T-helper 2 cell (primary cell): ENCODE results near the gene RRP12.
"Not testable (repeated sequence)": the region's sequence is repeated elsewhere in the genome, so short reads cannot be mapped to it uniquely, and the experiment has no call there.

Experiments
- DNase-seq, 5 experiments: peaks; one replicate each; pipeline versions ENCODE4 v3.0.0 to v3.0.0-alpha.2; 2012 to 2022

The RRP12 gene

GRCh38 chr10:97406483-97406882, 5.3 kb upstream of the RRP12 start:
- DNase-seq: not testable (repeated sequence)

GRCh38 chr10:97406064-97406463, 4.9 kb upstream of the RRP12 start:
- DNase-seq: no peak

- DNase-seq: no peak
Measured at GRCh38 chr10:97404044-97404443, 2.9 kb upstream of the RRP12 start.

- no peak for DNase-seq
Measured at GRCh38 chr10:97401455-97401919, 347 bp upstream of the RRP12 start.

- peak in 2 of 5 experiments; percentile 24 to 39 for DNase-seq
Measured at GRCh38 chr10:97399843-97400545, 1.1 kb downstream of the RRP12 start.

DNA sequence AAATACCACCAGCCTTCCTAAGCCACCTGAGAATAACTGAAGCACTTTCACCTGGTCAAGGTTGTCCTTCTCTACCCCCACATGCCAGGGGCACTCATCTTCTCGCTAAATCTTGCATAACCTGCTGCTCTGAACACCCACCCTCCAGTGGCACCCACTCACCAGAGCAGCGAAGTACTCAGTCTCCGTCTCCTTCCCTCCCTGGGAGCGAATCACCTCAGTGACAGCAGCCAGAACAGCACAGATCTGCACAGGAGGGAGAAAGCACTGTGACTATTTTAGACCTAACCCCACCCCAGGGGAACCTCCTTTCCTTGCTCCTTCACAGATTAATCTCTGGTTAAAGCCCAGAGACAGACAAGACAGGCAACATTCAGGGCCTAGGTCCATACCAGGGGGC, 5.1 kb downstream of the RRP12 start:
- DNase-seq: no peak

DNA sequence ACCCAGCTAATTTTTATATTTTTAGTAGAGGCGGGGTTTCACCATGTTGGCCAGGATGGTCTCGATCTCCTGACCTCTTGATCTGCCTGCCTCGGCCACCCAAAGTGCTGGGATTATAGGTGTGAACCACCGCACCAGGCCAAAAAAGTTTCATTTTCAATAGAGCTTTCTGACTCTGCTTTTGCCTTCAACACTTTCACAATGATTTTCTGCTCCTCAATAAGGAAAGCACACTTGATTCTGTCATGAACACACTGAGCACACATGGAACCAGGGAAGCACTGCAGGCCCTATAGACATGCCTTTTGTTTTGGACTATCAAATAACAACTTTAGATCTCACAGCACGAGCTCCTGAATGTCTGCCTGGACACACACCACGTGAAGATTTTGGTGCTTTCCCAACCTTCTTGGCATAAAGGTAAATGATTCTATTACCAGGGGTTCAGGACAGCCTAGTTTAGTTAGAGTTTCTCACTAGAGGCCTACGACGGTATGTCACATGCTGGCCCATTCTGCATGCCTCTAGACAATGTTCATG, 8.0 kb downstream of the RRP12 start:
- no peak for DNase-seq

- no peak for DNase-seq
Measured at GRCh38 chr10:97390091-97390490, 11.0 kb downstream of the RRP12 start.

DNA sequence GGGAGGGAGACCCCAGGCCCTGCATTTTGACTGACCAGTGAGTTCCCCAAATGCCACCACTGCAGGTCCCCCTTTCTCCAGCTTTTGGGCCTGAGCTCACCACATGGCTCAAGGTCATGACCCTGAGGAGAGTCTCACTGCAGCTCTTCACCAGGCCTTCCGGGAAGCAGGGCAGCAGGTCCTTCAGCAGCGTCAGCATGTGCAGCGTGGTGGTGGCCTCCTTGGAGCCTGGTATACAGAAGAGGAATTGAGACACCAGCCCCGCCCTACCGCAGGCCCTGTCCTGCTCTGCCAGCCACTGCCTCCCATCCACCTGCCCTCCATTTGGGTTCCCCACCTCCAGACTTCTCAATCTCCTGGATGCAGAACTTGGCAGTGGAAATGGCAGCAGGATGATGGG, 13.0 kb downstream of the RRP12 start:
- no peak for DNase-seq

- DNase-seq: no peak
Measured at GRCh38 chr10:97385565-97385964, 15.6 kb downstream of the RRP12 start.

- no peak for DNase-seq
Measured at GRCh38 chr10:97384641-97385040, 16.5 kb downstream of the RRP12 start.

DNA sequence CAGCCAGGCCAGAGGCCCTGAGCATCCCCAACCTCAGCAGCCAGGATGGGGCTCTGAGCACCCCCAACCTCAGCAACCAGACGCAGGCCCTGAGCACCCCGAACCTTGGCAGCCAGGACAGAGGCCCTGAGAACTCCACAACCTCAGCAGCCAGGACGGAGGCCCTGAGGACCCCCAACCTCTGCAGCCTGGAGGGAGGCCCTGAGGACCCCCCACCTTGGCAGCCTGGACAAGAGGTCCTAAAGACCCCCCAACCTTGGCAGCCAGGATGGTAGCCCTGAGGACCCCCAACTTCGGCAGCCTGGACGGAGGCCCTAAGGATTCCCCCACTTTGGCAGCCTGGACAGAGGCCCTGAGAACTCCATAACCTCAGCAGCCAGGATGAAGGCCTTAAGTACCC, 17.0 kb downstream of the RRP12 start:
- DNase-seq: no peak

GRCh38 chr10:97383159-97383558, 18.0 kb downstream of the RRP12 start:
- DNase-seq: no peak

DNA sequence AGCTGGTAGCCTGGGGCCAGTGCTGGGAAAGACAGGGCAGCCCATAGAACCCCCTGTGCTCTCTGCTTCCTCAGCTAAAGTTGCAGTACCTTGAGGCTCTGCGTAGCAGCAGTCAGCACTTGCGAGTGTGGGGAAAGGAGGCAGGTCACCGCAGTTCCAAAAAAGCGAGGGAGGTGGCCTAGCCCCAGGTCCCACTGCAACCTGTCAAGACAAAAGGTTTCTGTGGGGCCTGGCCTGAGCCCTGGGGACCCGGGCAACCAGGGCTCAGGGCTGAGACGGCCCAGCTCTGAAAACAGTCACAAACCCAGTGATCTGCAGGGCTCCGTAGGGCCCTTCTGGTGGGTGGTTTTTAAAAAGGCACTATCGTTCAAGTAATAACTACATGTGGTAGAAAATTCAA, 19.5 kb downstream of the RRP12 start:
- no peak for DNase-seq

DNA sequence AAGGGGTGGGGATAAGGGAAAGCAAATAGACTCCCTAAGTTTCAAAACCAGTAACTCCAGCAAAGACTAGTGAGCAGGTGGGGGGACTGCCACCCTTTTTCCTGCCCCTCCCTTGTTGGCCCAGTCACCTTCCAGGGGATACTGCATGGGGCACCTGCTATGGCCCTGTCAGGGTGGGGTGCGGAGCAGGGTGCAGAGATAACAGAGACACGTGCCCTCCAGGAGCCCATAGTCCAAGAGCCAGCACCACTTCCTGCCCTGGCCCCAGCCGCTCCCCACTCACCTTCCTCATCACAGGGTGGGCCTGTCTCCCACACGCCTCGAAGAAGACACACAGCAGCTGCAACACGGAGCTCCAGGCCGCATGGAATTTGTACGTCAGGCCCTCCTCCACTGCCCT, 20.6 kb downstream of the RRP12 start:
- no peak for DNase-seq

- no peak for DNase-seq
Measured at GRCh38 chr10:97378933-97379921, 21.9 kb downstream of the RRP12 start.

DNA sequence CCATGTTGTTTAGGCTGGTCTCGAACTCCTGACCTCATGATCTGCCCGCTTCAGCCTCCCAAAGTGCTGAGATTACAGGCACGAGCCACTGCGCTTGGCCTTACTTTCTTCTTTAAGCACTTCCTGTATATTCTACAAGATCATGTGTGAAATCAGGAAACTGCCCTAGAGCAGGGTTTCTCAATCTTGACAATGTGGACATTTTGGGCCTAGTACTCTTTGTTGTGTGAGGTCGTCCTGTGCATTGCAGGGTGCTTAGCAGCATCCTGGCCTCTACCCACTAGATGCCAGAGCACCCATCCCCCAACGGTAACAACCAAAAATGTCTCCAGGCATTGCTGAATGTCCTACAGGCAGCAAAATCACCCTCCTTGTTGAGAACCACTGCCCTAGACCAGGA, 24.7 kb downstream of the RRP12 start:
- DNase-seq: peak in 1 of 5 experiments; percentile 12

- no peak for DNase-seq
Measured at GRCh38 chr10:97373456-97373855, 27.7 kb downstream of the RRP12 start.

DNA sequence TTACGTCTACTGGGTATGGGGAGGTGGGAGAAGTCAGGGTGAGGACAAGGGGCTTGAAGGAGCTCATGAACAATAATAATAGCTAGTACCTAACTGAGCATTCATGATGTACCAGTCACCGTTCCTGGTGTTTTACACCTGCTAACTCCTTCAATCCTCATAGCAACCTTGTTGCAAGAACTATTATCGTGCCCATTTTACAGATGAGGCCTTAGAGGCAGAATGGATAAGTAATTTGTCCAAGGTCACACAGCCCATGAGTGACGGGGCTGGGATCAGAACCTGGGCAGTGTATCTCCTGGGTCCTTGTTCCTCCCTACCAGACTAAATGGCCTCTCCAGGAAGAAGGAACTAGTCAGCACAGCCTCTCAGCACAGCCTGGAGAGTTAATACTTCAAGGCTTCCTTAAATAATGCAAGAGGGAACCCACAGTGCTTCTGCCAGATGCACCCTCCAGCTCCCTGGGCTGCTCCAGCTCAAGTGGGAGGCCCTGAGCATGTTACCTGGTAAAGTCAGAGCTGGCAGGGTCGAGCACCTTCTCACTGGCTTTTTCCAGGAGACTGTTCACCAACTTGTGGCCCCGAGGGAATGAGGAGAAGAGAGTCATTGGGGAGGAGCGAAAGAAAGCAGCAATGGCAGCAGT, 28.8 kb downstream of the RRP12 start:
- no peak for DNase-seq

DNA sequence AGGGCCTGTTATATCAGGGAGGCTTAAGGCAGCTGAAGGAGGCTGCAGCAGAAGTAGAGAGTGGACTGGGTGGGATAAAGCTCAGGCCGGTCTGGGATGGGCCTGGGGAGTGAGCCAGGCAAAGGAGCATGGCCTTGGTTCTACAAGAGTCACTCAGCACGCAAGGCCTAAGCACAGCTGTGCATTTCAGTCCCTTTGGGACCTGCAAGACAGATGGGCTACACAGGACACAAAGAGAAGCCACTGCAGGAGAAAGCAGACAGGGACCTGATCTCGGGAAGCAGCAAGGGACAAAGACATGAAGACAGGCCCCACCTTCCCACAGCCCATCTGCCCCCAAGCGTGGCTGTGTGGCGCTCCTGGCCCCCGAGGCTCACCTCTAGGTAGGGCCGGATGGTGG, 29.4 kb downstream of the RRP12 start:
- DNase-seq: no peak

DNA sequence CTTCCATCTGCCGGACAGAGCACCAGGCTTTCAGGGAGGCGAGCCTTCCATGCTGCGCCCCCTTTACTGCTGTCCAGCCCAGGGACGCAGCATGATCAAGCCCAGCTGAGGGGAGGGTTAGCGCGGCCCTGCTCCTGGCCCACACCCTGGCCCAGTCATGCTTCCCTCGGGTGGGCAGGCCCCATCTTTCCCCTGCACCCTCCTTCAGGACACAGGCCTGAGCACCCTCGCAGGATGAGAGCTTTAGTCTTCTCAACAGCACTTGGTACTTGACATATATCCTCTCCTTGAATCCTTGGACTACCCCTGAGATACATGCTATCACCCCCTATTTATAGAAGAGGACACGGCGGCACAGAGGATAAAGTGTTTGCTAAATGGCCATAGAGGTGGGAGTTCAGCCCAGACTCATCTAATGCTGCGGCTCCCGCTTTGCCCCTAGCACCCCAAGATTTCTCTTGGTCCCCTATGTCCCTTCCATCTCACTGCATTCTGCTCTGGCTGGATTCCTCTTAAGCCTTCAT, 34.0 kb downstream of the RRP12 start:
- DNase-seq: no peak

DNA sequence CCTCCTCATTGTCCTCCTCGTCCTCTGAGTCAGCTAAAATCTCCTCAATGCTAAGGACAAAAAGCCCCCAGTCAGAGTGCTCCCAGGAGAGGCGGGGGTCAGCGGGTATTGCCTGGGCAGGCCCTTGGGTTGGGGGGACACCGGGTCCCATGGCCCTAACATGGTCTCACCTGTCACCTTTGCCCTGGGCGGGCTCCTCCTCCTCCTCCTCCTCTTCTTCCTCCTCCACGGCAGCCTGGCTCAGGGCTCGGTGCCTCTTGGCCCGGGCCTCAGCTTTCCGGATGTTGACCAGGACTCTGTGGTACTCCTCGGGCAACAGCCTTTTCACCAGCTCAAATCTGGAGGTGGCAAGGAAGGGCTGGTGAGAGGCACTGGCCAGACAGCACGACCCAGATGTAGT, 34.6 kb downstream of the RRP12 start:
- DNase-seq: no peak
